ENCODE data around the gene MYO16.

DNA sequence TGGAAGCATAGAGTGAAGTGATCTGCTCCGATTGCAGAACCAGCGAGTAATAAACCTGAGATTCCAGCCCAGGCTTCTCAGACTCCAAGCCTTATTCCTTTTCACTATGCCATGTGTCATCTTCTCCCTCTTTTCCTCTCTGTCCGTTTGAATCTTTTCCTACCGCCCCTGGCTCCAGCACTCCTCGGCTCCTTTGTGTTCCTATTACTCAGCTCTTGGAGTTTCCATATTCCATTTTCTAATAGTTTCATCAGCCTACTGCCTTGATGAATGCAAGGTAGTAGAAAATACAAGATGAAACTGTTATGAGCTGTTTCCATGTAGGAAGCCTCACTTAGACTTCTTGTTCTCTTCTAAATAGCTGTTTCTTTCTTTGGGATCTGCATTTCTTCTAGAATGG is 138.6 kb downstream of the MYO16 start:
- TF ChIP-seq, protein P1, sequence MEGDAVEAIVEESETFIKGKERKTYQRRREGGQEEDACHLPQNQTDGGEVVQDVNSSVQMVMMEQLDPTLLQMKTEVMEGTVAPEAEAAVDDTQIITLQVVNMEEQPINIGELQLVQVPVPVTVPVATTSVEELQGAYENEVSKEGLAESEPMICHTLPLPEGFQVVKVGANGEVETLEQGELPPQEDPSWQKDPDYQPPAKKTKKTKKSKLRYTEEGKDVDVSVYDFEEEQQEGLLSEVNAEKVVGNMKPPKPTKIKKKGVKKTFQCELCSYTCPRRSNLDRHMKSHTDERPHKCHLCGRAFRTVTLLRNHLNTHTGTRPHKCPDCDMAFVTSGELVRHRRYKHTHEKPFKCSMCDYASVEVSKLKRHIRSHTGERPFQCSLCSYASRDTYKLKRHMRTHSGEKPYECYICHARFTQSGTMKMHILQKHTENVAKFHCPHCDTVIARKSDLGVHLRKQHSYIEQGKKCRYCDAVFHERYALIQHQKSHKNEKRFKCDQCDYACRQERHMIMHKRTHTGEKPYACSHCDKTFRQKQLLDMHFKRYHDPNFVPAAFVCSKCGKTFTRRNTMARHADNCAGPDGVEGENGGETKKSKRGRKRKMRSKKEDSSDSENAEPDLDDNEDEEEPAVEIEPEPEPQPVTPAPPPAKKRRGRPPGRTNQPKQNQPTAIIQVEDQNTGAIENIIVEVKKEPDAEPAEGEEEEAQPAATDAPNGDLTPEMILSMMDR (conservative IDR thresholded peaks at IDR 0.05; ENCODE audit: low read length), result no peak
- TF ChIP-seq EZH2phosphoT487 (IDR thresholded peaks at IDR 0.05; ENCODE audit: borderline replicate concordance), result no peak
